Ovary (tissue), 3 donors: ENCODE results near the gene CNGA4.

Experiments
- CTCF ChIP-seq, 3 donors: fragments of 450-650 bp in 2 of 3; fragments of 200-600 bp in 1 of 3; IDR thresholded peaks; one replicate each; pipeline versions ENCODE4 v1.5.1 to v1.8.0; 2016 to 2022; ENCODE audit warnings: antibody characterized with exemption in 3 of 3, mild to moderate bottlenecking in 1 of 3
- POLR2A ChIP-seq: fragments of 450-650 bp; IDR thresholded peaks from one replicate; pipeline ENCODE4 v1.6.1; 2017; ENCODE audit warnings: antibody characterized with exemption, mild to moderate bottlenecking, moderate library complexity
- donor health status: DM: no; HTN: no; CAD: no.

GRCh38 chr11:6258571-6259081 is 19.7 kb downstream of the CNGA4 start:
- TF ChIP-seq CTCF (IDR thresholded peaks at IDR 0.05) (no peak), POLR2A (no peak)
